Measurements from ENCODE around the gene CWC27.

- TF ChIP-seq POLR2AphosphoS5 (IDR thresholded peaks at IDR 0.05; ENCODE audit: low read depth, low read length) (no peak), GABPA (IDR thresholded peaks at IDR 0.05; ENCODE audit: low read depth) (no peak), TAF1 (IDR thresholded peaks at IDR 0.05; ENCODE audit: borderline replicate concordance, low read depth, low read length) (no peak), JUND (IDR thresholded peaks at IDR 0.05) (no peak), YY1 (IDR thresholded peaks at IDR 0.05; ENCODE audit: low read depth) (no peak), RAD21 (IDR thresholded peaks at IDR 0.05; ENCODE audit: low read length) (no peak), RXRA (IDR thresholded peaks at IDR 0.05; ENCODE audit: borderline replicate concordance, low read depth) (no peak), EP300 (IDR thresholded peaks at IDR 0.05; ENCODE audit: borderline replicate concordance in 1 of 2, low read depth in 1 of 2, low read length in 1 of 2) (no peak), MXI1 (IDR thresholded peaks at IDR 0.05; ENCODE audit: low read depth, low read length) (no peak), EZH2phosphoT487 (IDR thresholded peaks at IDR 0.05; ENCODE audit: borderline replicate concordance, low read depth) (no peak)
- TF ChIP-seq, protein P1, sequence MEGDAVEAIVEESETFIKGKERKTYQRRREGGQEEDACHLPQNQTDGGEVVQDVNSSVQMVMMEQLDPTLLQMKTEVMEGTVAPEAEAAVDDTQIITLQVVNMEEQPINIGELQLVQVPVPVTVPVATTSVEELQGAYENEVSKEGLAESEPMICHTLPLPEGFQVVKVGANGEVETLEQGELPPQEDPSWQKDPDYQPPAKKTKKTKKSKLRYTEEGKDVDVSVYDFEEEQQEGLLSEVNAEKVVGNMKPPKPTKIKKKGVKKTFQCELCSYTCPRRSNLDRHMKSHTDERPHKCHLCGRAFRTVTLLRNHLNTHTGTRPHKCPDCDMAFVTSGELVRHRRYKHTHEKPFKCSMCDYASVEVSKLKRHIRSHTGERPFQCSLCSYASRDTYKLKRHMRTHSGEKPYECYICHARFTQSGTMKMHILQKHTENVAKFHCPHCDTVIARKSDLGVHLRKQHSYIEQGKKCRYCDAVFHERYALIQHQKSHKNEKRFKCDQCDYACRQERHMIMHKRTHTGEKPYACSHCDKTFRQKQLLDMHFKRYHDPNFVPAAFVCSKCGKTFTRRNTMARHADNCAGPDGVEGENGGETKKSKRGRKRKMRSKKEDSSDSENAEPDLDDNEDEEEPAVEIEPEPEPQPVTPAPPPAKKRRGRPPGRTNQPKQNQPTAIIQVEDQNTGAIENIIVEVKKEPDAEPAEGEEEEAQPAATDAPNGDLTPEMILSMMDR (IDR thresholded peaks at IDR 0.05), result no peak
- TF ChIP-seq, protein P2, sequence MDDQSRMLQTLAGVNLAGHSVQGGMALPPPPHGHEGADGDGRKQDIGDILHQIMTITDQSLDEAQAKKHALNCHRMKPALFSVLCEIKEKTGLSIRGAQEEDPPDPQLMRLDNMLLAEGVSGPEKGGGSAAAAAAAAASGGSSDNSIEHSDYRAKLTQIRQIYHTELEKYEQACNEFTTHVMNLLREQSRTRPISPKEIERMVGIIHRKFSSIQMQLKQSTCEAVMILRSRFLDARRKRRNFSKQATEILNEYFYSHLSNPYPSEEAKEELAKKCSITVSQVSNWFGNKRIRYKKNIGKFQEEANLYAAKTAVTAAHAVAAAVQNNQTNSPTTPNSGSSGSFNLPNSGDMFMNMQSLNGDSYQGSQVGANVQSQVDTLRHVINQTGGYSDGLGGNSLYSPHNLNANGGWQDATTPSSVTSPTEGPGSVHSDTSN (IDR thresholded peaks at IDR 0.05), result no peak
- TF ChIP-seq, protein P3, sequence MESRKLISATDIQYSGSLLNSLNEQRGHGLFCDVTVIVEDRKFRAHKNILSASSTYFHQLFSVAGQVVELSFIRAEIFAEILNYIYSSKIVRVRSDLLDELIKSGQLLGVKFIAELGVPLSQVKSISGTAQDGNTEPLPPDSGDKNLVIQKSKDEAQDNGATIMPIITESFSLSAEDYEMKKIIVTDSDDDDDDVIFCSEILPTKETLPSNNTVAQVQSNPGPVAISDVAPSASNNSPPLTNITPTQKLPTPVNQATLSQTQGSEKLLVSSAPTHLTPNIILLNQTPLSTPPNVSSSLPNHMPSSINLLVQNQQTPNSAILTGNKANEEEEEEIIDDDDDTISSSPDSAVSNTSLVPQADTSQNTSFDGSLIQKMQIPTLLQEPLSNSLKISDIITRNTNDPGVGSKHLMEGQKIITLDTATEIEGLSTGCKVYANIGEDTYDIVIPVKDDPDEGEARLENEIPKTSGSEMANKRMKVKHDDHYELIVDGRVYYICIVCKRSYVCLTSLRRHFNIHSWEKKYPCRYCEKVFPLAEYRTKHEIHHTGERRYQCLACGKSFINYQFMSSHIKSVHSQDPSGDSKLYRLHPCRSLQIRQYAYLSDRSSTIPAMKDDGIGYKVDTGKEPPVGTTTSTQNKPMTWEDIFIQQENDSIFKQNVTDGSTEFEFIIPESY (IDR thresholded peaks at IDR 0.05; ENCODE audit: borderline replicate concordance, low read depth), result no peak
Observed at GRCh38 chr5:64968591-64969110, 199.9 kb downstream of the CWC27 start.

All from SK-N-SH (cell line).